Activated B cell treated with CpG ODN at 0.5 μM for 24 hours (primary cell): ENCODE data around the gene BET1. TPM values are rescaled to one million over a fixed set of nuclear protein-coding genes. Genes with fewer than 3 reads are reported as not detected.
"Not testable (repeated sequence)": the region's sequence is repeated elsewhere in the genome, so short reads cannot be mapped to it uniquely, and the experiment has no call there.

Experiments used
- ATAC-seq: fragments of 200-7000 bp; cut with Tn5 transposase; one replicate; pipeline ENCODE4 v1.10.0; 2021; ENCODE audit warnings: low read depth, mild to moderate bottlenecking, moderate library complexity
- CTCF ChIA-PET: fragments of 350-600 bp; sonication (Branson Sonifier 250); formaldehyde crosslinking; loops from one replicate; lab custom pipeline; 2021; ENCODE audit warnings: antibody characterized with exemption; lab: Charles Lee
- POLR2A ChIA-PET: fragments of 350-600 bp; sonication (Branson Sonifier 250); formaldehyde crosslinking; loops from one replicate; lab custom pipeline; 2021; ENCODE audit warnings: antibody characterized with exemption; lab: Charles Lee
- DNase-seq: peaks from one replicate; pipeline ENCODE4 v3.0.0; 2022
- H3K27ac Mint-ChIP-seq: one replicate; pipeline ENCODE4 v1.8.0; 2020; ENCODE audit warnings: mixed read lengths
- H3K27me3 Mint-ChIP-seq: one replicate; pipeline ENCODE4 v1.8.0; 2021; ENCODE audit warnings: mixed read lengths
- H3K36me3 Mint-ChIP-seq: one replicate; pipeline ENCODE4 v1.8.0; 2021; ENCODE audit warnings: low read depth, mixed read lengths
- H3K4me1 Mint-ChIP-seq: one replicate; pipeline ENCODE4 v1.8.0; 2021; ENCODE audit warnings: mixed read lengths
- H3K4me3 Mint-ChIP-seq: one replicate; pipeline ENCODE4 v1.8.0; 2020; ENCODE audit warnings: mild to moderate bottlenecking, mixed read lengths
- H3K9me3 Mint-ChIP-seq: one replicate; pipeline ENCODE4 v1.8.0; 2020; ENCODE audit warnings: mixed read lengths
- intact Hi-C: fragments of 100-400 bp; cut with micrococcal nuclease; formaldehyde crosslinking; loops from one replicate; pipeline ENCODE4 v1.15.1; 2024
- total RNA-seq: library from RNA; stranded (reverse); gene quantifications from 2 replicates; pipeline ENCODE4 v1.2.3, GENCODE V29; 2022
- TF ChIP-seq, protein P1 (sequence below): fragments of 200-600 bp; IDR thresholded peaks from one replicate; pipeline ENCODE4 v1.8.0; 2022; ENCODE audit warnings: antibody characterized with exemption, mild to moderate bottlenecking

Gene BET1
- total RNA-seq, 1 donor from 2014 or later: 23.0 TPM

DNA sequence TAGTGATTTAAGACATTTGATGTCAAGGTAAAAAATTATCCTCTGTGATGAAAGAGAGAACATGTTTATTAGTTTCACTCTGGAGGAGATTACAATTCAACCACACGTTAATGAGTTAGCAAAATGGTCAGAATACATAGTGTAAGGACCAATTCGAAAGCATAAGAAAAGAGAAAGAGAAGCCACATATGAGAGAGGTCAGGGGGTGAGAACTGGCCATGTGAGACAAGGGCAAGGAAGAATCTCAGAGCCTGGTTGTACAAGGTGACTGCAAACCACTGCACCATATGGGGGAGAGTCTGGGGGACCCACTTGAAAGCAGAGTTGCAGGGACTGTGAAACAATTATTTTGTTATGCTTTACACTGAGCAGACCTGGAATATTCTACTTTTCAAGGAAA lies 27.7 kb upstream of the BET1 start:
- H3K4me3 Mint-ChIP-seq: no peak overlapping the region
- POLR2A ChIA-PET: no interaction called here

DNA sequence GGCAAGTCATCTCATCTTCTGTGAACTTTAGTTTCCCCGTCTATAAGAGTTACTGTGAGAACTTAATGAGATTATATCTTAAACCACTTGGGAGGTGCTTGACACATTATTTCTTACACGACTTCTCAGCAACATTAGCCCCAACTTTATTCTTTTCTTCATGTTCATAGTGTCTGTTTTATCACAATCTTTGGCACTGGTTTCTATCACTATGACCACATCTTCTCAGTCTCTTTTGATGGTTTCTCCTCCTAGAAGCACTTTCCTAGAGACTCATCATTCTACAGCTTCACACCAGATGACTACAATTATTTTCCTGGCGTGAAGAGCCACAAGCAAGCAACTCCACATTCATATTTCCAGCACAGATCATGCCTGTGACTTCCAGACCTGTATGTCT lies 26.5 kb upstream of the BET1 start:
- CTCF ChIA-PET: no interaction called here
- TF ChIP-seq, protein P1, sequence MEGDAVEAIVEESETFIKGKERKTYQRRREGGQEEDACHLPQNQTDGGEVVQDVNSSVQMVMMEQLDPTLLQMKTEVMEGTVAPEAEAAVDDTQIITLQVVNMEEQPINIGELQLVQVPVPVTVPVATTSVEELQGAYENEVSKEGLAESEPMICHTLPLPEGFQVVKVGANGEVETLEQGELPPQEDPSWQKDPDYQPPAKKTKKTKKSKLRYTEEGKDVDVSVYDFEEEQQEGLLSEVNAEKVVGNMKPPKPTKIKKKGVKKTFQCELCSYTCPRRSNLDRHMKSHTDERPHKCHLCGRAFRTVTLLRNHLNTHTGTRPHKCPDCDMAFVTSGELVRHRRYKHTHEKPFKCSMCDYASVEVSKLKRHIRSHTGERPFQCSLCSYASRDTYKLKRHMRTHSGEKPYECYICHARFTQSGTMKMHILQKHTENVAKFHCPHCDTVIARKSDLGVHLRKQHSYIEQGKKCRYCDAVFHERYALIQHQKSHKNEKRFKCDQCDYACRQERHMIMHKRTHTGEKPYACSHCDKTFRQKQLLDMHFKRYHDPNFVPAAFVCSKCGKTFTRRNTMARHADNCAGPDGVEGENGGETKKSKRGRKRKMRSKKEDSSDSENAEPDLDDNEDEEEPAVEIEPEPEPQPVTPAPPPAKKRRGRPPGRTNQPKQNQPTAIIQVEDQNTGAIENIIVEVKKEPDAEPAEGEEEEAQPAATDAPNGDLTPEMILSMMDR: no peak
- DNase-seq (no peak), ATAC-seq (no peak)
- Mint-ChIP-seq H3K4me1 (peaks cover 13% of the 10 kb centered on the region), H3K36me3 (no peaks in the 10 kb centered on the region), H3K4me3 (no peak overlapping the region), H3K27me3 (no peaks in the 10 kb centered on the region), H3K27ac (no peak overlapping the region), H3K9me3 (no peaks in the 10 kb centered on the region)
- intact Hi-C loops: no loop called here
- POLR2A ChIA-PET: no interaction called here

More for the DNA sequence above, 27.7 kb upstream of the BET1 start:
- DNase-seq (no peak), ATAC-seq (no peak)
- H3K36me3 Mint-ChIP-seq: no peaks in the 10 kb centered on the region
- CTCF ChIA-PET: no interaction called here
- intact Hi-C loops: no loop called here
- peaks cover 24% of the 10 kb centered on the region for H3K4me1 Mint-ChIP-seq
- TF ChIP-seq, protein P1: no peak
- H3K27me3 Mint-ChIP-seq: no peaks in the 10 kb centered on the region
- no peaks in the 10 kb centered on the region for H3K9me3 Mint-ChIP-seq
- H3K27ac Mint-ChIP-seq: no peak overlapping the region

DNA sequence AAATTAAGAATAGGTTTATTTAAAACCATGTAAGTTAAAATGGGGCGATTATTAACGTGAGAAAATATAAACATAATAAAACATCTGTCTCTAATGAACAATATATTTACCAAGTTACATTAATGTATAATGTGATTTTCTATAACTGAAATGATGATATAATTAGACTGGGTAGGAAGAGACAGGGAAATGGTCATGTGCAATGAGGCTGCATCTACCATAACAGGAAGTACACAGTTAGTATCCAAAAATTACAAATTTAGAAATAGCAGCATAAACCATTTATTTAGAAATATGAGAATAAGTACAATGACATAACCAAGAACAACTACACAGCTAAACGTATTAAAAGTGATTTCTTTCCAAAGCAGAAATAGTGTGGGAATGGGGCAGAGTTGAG lies 25.8 kb upstream of the BET1 start:
- POLR2A ChIA-PET: no interaction called here

DNA sequence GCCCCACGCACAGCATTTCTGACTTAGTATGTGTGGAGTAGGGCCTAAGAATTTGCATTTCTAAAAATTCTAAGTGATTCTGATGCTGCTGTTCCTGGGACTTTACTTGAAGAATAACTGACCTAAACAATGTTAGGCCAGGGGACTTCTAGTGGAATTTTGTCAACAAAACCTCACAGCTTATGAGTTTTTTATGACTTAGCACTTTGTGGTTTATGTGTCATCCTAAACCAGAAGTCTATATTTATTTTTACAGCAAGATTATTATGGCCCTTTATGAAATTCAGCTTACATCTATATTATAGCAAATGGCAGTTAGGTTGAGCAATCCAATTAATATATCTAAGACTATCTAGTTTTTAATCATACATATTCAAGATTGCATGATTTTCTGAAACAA lies 24.6 kb upstream of the BET1 start:
- ChIA-PET CTCF (no interaction called here), POLR2A (no interaction called here)
- Mint-ChIP-seq H3K36me3 (no peaks in the 10 kb centered on the region), H3K27ac (no peak overlapping the region), H3K4me3 (no peak overlapping the region), H3K27me3 (no peaks in the 10 kb centered on the region), H3K4me1 (peaks cover 13% of the 10 kb centered on the region), H3K9me3 (no peaks in the 10 kb centered on the region)
- no peak for ATAC-seq
- intact Hi-C loops: no loop called here
- TF ChIP-seq, protein P1: no peak
- DNase-seq: no peak

More for the DNA sequence above, 25.8 kb upstream of the BET1 start:
- CTCF ChIA-PET: no interaction called here
- Mint-ChIP-seq H3K4me1 (peaks cover 10% of the 10 kb centered on the region), H3K4me3 (no peak overlapping the region), H3K9me3 (no peaks in the 10 kb centered on the region), H3K36me3 (no peaks in the 10 kb centered on the region), H3K27ac (no peak overlapping the region), H3K27me3 (no peaks in the 10 kb centered on the region)
- TF ChIP-seq, protein P1: no peak
- intact Hi-C loops: no loop called here
- no peak for DNase-seq
- ATAC-seq: no peak

DNA sequence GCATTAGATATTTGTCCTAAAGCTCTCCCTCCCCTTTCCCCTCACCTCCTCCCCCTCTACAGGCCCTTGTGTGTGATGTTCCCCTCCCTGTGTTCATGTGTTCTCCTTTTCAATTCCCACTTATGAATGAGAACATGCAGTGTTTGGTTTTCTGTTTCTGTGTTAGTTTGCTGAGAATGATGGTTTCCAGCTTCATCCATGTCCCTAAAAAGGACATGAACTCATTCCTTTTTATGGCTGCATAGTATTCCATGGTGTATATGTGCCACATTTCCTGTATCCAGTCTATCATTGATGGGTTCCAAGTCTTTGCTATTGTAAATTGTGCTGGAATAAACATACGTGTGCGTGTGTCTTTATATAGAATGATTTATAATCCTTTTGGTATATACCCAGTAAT lies 22.5 kb upstream of the BET1 start:
- DNase-seq, CTCF ChIA-PET, H3K9me3 Mint-ChIP-seq, H3K4me3 Mint-ChIP-seq, H3K27me3 Mint-ChIP-seq, ATAC-seq, H3K36me3 Mint-ChIP-seq, intact Hi-C loops, POLR2A ChIA-PET, H3K27ac Mint-ChIP-seq: not testable (repeated sequence)
- peaks cover 30% of the 10 kb centered on the region for H3K4me1 Mint-ChIP-seq

DNA sequence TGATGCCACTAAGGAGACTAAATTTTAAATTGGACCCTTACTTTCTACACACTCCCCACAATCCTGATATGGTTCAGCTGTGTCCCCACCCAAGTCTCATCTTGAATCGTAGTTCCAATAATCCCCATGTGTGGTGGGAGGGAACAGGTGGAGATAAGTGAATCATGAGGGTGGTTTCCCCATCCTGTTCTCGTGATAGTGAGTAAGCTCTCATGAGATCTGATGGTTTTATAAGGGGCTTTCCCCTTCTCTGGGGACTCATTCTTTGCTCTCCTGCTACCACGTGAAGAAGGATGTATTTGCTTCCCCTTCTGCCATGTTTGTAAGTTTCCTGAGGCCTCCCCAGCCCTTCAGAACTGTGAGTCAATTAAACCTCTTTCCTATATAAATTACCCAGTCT lies 18.4 kb upstream of the BET1 start:
- Mint-ChIP-seq H3K9me3 (peaks cover 4% of the 10 kb centered on the region), H3K4me1 (peaks cover 23% of the 10 kb centered on the region), H3K27me3 (no peaks in the 10 kb centered on the region), H3K27ac (peak overlapping the region; percentile 92), H3K36me3 (peaks cover 4% of the 10 kb centered on the region), H3K4me3 (peak overlapping the region; percentile 62)
- intact Hi-C loops: loop anchor here (1.0 to 5.0 kb wide), 3 partner anchors 18 to 45 kb away; partner anchors contain the start of gene BET1
- POLR2A ChIA-PET: interaction anchor here (0.7 to 2.0 kb wide), 4 partner anchors 11 to 65 kb away, joined by 3 to 6 read pairs (median 4); no protein-coding TSS in a partner anchor
- TF ChIP-seq, protein P1: no peak
- DNase-seq: no peak
- peak; percentile 84 for ATAC-seq
- CTCF ChIA-PET: interaction anchor here (1.5 kb wide), 1 partner anchor 34 kb away, joined by 3 read pairs; no protein-coding TSS in a partner anchor
